Muscle layer of duodenum (tissue), 2 donors: ENCODE data around the gene AGL.

Source experiments
- H3K27ac ChIP-seq: one replicate; pipeline ENCODE4 v1.7.0; 2013; ENCODE audit warnings: mild to moderate bottlenecking, low read length
- H3K27me3 ChIP-seq: one replicate; pipeline ENCODE4 v1.7.0; 2013; ENCODE audit warnings: low read depth, mild to moderate bottlenecking, control low read depth, low read length
- H3K36me3 ChIP-seq, 2 donors: one replicate each; pipeline ENCODE4 v1.7.0; 2013; ENCODE audit warnings: low read length in 2 of 2, control low read depth in 1 of 2, mild to moderate bottlenecking in 1 of 2; ENCODE audit not compliant: insufficient read depth in 2 of 2, control insufficient read depth in 1 of 2
- H3K4me1 ChIP-seq, 2 donors: one replicate each; pipeline ENCODE4 v1.7.0; 2013; ENCODE audit warnings: low read length in 2 of 2, mild to moderate bottlenecking in 2 of 2, control low read depth in 1 of 2, moderate library complexity in 1 of 2; ENCODE audit not compliant: insufficient read depth in 2 of 2, control insufficient read depth in 1 of 2
- H3K4me3 ChIP-seq, 2 donors: one replicate each; pipeline ENCODE4 v1.7.0; 2013; ENCODE audit warnings: low read length in 2 of 2, low read depth in 1 of 2, mild to moderate bottlenecking in 1 of 2
- H3K9me3 ChIP-seq, 2 donors: one replicate each; pipeline ENCODE4 v1.7.0; 2013; ENCODE audit warnings: low read length in 2 of 2, control low read depth in 1 of 2, mild to moderate bottlenecking in 1 of 2; ENCODE audit not compliant: control insufficient read depth in 1 of 2
- donor health status: healthy.

Gene AGL

GRCh38 chr1:99849744-99850458 is at the start of gene AGL:
Gene AGL (plus strand): TSS chr1:99850361. CDS start chr1:99851043, 682 bp downstream.
- H3K4me3 ChIP-seq: peak within 1 kb of the TSS; percentile 92 to 96
- H3K27ac ChIP-seq: peak within 1 kb of the TSS; percentile 90
- no peaks in the 10 kb centered on the region for H3K27me3 ChIP-seq
- no peaks in the 10 kb centered on the region for H3K9me3 ChIP-seq
- no peaks in the 10 kb centered on the region for H3K36me3 ChIP-seq
- peaks cover 0 to 26% of the 10 kb centered on the region in 2 donors for H3K4me1 ChIP-seq

GRCh38 chr1:99801584-99801983 is 48.6 kb upstream of the AGL start:
- no peak overlapping the region for H3K27ac ChIP-seq
- no peaks in the 10 kb centered on the region for H3K27me3 ChIP-seq
- H3K4me1 ChIP-seq: no peaks in the 10 kb centered on the region
- H3K4me3 ChIP-seq: no peak overlapping the region
- H3K36me3 ChIP-seq: no peaks in the 10 kb centered on the region
- H3K9me3 ChIP-seq: no peaks in the 10 kb centered on the region

GRCh38 chr1:99806882-99807281 is 43.3 kb upstream of the AGL start:
- H3K4me1 ChIP-seq: no peaks in the 10 kb centered on the region

GRCh38 chr1:99808391-99809115 is 41.6 kb upstream of the AGL start:
- peak overlapping the region; percentile 74 for H3K27ac ChIP-seq
- no peaks in the 10 kb centered on the region for H3K4me1 ChIP-seq
- no peaks in the 10 kb centered on the region for H3K9me3 ChIP-seq
- no peaks in the 10 kb centered on the region for H3K36me3 ChIP-seq
- H3K27me3 ChIP-seq: no peaks in the 10 kb centered on the region
- no peak overlapping the region for H3K4me3 ChIP-seq

More at GRCh38 chr1:99806882-99807281, 43.3 kb upstream of the AGL start:
- Histone ChIP-seq H3K9me3 (no peaks in the 10 kb centered on the region), H3K27ac (no peak overlapping the region), H3K36me3 (no peaks in the 10 kb centered on the region), H3K27me3 (no peaks in the 10 kb centered on the region), H3K4me3 (no peak overlapping the region)

GRCh38 chr1:99811075-99811474 is 39.1 kb upstream of the AGL start:
- no peak overlapping the region for H3K4me3 ChIP-seq
- no peak overlapping the region for H3K27ac ChIP-seq
- H3K36me3 ChIP-seq: no peaks in the 10 kb centered on the region
- H3K4me1 ChIP-seq: no peaks in the 10 kb centered on the region
- H3K9me3 ChIP-seq: no peaks in the 10 kb centered on the region
- H3K27me3 ChIP-seq: no peaks in the 10 kb centered on the region

GRCh38 chr1:99811747-99812146 is 38.4 kb upstream of the AGL start:
- Histone ChIP-seq H3K36me3 (no peaks in the 10 kb centered on the region), H3K9me3 (no peaks in the 10 kb centered on the region), H3K4me1 (no peaks in the 10 kb centered on the region), H3K27me3 (no peaks in the 10 kb centered on the region), H3K4me3 (no peak overlapping the region), H3K27ac (no peak overlapping the region)

GRCh38 chr1:99814373-99814900 is 35.7 kb upstream of the AGL start:
- Histone ChIP-seq H3K27me3 (no peaks in the 10 kb centered on the region), H3K27ac (no peak overlapping the region), H3K4me1 (no peaks in the 10 kb centered on the region), H3K36me3 (no peaks in the 10 kb centered on the region), H3K9me3 (no peaks in the 10 kb centered on the region), H3K4me3 (no peak overlapping the region)

GRCh38 chr1:99816656-99817055 is 33.5 kb upstream of the AGL start:
- no peaks in the 10 kb centered on the region for H3K9me3 ChIP-seq
- H3K4me3 ChIP-seq: no peak overlapping the region
- H3K27ac ChIP-seq: no peak overlapping the region
- no peaks in the 10 kb centered on the region for H3K4me1 ChIP-seq
- H3K36me3 ChIP-seq: no peaks in the 10 kb centered on the region
- no peaks in the 10 kb centered on the region for H3K27me3 ChIP-seq

- Histone ChIP-seq H3K4me3 (no peak overlapping the region), H3K27me3 (no peaks in the 10 kb centered on the region), H3K27ac (no peak overlapping the region), H3K9me3 (no peaks in the 10 kb centered on the region), H3K4me1 (no peaks in the 10 kb centered on the region), H3K36me3 (no peaks in the 10 kb centered on the region)
Measured at GRCh38 chr1:99818063-99818699, 32.0 kb upstream of the AGL start.

GRCh38 chr1:99820546-99820945 is 29.6 kb upstream of the AGL start:
- H3K4me3 ChIP-seq: no peak overlapping the region
- H3K36me3 ChIP-seq: no peaks in the 10 kb centered on the region
- peaks cover 0 to 2% of the 10 kb centered on the region in 2 donors for H3K9me3 ChIP-seq
- H3K27ac ChIP-seq: no peak overlapping the region
- no peaks in the 10 kb centered on the region for H3K4me1 ChIP-seq
- H3K27me3 ChIP-seq: no peaks in the 10 kb centered on the region

- H3K27me3 ChIP-seq: no peaks in the 10 kb centered on the region
- H3K4me3 ChIP-seq: no peak overlapping the region
- H3K27ac ChIP-seq: no peak overlapping the region
- H3K9me3 ChIP-seq: peaks cover 0 to 2% of the 10 kb centered on the region in 2 donors
- H3K4me1 ChIP-seq: no peaks in the 10 kb centered on the region
- H3K36me3 ChIP-seq: no peaks in the 10 kb centered on the region
Measured at GRCh38 chr1:99825098-99825497, 25.1 kb upstream of the AGL start.
